Glutamatergic neuron (in vitro differentiated cells): ENCODE measurements around the gene LMAN1L. TPM values are rescaled to one million over a fixed set of nuclear protein-coding genes. Genes with fewer than 3 reads are reported as not detected.
A peak's percentile ranks its signal among the peaks of the same experiment; 100 is the strongest.

Source experiments
- DNase-seq: peaks from one replicate; pipeline ENCODE4 v3.0.0; 2022
- H3K27ac Mint-ChIP-seq: one replicate; pipeline ENCODE4 v1.8.0; 2020; ENCODE audit warnings: mild to moderate bottlenecking, mixed read lengths, inconsistent platforms; ENCODE audit not compliant: unreplicated experiment
- H3K27me3 Mint-ChIP-seq: one replicate; pipeline ENCODE4 v1.8.0; 2020; ENCODE audit warnings: mild to moderate bottlenecking, moderate library complexity, mixed read lengths, inconsistent platforms; ENCODE audit not compliant: unreplicated experiment
- H3K36me3 Mint-ChIP-seq: one replicate; pipeline ENCODE4 v1.8.0; 2020; ENCODE audit warnings: mild to moderate bottlenecking, mixed read lengths, inconsistent platforms; ENCODE audit not compliant: unreplicated experiment
- H3K4me1 Mint-ChIP-seq: one replicate; pipeline ENCODE4 v1.8.0; 2020; ENCODE audit warnings: mild to moderate bottlenecking, low read depth, mixed read lengths, inconsistent platforms; ENCODE audit not compliant: unreplicated experiment
- H3K4me3 Mint-ChIP-seq: one replicate; pipeline ENCODE4 v1.8.0; 2020; ENCODE audit warnings: mild to moderate bottlenecking, mixed read lengths, inconsistent platforms; ENCODE audit not compliant: unreplicated experiment
- H3K9me3 Mint-ChIP-seq: one replicate; pipeline ENCODE4 v1.8.0; 2020; ENCODE audit warnings: mild to moderate bottlenecking, moderate library complexity, mixed read lengths, inconsistent platforms; ENCODE audit not compliant: unreplicated experiment
- total RNA-seq: library from RNA; stranded (reverse); fragmentation: NEBNext Ultra II Directional; extraction: Animal tissue kit (Norgen Biotek cat#: 25700); gene quantifications from one replicate; pipeline ENCODE4 v1.2.1, GENCODE V29; 2021; ENCODE audit not compliant: unreplicated experiment
- TF ChIP-seq, protein P1 (sequence below): fragments of 200-600 bp; sonication (generic); IDR thresholded peaks from one replicate; pipeline ENCODE4 v1.5.0; 2021; ENCODE audit not compliant: partially characterized antibody, unreplicated experiment

The LMAN1L gene
- total RNA-seq, 1 donor from 2014 or later: not detected

DNA sequence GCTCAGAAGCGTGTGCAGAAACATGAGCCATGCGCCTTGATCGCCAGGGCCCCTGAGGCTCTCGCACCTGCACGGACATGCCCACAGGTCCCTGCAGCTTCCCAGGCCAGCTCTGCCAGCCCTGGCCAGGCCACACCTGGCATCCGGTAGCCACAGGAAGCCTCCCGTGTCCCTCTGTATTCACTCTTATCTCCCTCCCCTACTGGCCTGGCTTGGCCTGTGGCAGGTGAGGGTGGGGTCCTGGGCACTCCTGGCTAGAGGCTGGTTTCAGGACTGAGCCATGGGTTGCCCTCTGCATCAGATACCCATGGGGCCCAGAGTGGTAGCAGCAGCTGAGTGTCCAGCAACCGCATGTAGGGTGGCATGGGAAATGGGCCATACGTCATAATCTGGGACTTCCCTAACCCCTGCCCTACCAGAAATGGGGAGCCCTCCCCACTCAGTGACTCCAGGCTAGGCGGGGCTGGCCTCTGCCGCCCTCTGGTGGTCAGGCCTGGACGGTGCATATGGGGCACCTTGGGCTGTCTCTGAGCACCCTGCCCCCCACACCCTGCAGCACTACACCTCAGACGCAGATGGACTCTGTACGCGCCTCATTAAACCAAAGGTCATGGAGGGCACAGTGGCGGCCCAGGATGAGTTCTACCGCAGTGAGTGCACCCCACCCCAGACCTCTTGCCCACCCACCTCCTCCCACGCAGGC lies 12.6 kb upstream of the LMAN1L start:
- TF ChIP-seq, protein P1, sequence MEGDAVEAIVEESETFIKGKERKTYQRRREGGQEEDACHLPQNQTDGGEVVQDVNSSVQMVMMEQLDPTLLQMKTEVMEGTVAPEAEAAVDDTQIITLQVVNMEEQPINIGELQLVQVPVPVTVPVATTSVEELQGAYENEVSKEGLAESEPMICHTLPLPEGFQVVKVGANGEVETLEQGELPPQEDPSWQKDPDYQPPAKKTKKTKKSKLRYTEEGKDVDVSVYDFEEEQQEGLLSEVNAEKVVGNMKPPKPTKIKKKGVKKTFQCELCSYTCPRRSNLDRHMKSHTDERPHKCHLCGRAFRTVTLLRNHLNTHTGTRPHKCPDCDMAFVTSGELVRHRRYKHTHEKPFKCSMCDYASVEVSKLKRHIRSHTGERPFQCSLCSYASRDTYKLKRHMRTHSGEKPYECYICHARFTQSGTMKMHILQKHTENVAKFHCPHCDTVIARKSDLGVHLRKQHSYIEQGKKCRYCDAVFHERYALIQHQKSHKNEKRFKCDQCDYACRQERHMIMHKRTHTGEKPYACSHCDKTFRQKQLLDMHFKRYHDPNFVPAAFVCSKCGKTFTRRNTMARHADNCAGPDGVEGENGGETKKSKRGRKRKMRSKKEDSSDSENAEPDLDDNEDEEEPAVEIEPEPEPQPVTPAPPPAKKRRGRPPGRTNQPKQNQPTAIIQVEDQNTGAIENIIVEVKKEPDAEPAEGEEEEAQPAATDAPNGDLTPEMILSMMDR: peak; percentile 95
- DNase-seq: peak; percentile 79
- Mint-ChIP-seq H3K27ac (no peak overlapping the region), H3K27me3 (peaks cover 4% of the 10 kb centered on the region), H3K36me3 (peaks cover 6% of the 10 kb centered on the region), H3K9me3 (peaks cover 4% of the 10 kb centered on the region), H3K4me3 (no peak overlapping the region), H3K4me1 (no peaks in the 10 kb centered on the region)

DNA sequence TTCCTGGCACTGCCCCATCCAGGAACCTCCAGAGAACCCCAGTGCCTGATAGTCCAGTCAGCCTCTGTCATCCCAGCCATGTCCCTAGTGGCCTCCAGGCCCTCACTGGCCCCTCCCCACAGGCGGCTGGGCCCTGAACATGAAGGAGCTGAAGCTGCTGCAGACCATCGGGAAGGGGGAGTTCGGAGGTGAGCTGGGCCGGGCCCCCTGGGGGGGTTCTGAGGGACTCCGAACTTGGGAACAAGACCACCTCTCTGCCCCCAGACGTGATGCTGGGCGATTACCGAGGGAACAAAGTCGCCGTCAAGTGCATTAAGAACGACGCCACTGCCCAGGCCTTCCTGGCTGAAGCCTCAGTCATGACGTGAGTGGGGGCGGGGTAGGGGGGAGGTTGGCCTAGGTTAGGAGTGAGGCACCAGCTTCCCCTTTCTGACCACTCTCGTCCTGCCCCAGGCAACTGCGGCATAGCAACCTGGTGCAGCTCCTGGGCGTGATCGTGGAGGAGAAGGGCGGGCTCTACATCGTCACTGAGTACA lies 12.0 kb upstream of the LMAN1L start:
- Mint-ChIP-seq H3K9me3 (peaks cover 4% of the 10 kb centered on the region), H3K27ac (no peak overlapping the region), H3K36me3 (peaks cover 6% of the 10 kb centered on the region), H3K27me3 (peaks cover 5% of the 10 kb centered on the region), H3K4me1 (no peaks in the 10 kb centered on the region), H3K4me3 (no peak overlapping the region)
- TF ChIP-seq, protein P1: no peak
- no peak for DNase-seq

DNA sequence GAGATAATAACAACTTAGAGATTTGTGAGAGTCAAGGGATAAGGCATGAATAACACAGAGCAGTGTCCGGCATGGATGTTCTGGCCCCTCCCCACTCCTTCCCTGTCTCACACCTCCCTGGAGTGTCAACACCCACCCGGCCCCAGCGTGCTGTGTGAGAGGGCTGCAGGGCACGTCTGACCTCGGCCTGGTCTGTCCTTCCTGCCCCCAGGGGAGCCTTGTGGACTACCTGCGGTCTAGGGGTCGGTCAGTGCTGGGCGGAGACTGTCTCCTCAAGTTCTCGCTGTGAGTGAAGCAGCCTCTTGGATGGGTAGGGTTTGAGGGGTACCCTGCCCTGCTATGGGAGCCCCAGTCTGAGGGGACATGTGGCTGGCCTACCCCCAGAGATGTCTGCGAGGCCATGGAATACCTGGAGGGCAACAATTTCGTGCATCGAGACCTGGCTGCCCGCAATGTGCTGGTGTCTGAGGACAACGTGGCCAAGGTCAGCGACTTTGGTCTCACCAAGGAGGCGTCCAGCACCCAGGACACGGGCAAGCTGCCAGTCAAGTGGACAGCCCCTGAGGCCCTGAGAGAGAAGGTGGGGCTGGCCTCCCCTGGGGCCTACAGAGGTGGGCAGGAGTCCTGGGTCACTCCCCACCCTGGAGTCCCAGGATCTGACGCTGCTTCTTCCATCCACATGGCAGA lies 11.2 kb upstream of the LMAN1L start:
- Mint-ChIP-seq H3K36me3 (peaks cover 6% of the 10 kb centered on the region), H3K9me3 (peaks cover 4% of the 10 kb centered on the region), H3K27me3 (peaks cover 6% of the 10 kb centered on the region), H3K27ac (no peak overlapping the region), H3K4me3 (no peak overlapping the region), H3K4me1 (no peaks in the 10 kb centered on the region)
- DNase-seq: no peak
- TF ChIP-seq, protein P1: no peak

DNA sequence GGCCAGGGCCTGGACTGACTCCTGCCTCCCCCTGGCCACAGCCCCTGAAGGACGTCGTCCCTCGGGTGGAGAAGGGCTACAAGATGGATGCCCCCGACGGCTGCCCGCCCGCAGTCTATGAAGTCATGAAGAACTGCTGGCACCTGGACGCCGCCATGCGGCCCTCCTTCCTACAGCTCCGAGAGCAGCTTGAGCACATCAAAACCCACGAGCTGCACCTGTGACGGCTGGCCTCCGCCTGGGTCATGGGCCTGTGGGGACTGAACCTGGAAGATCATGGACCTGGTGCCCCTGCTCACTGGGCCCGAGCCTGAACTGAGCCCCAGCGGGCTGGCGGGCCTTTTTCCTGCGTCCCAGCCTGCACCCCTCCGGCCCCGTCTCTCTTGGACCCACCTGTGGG lies 10.3 kb upstream of the LMAN1L start:
- no peaks in the 10 kb centered on the region for H3K4me1 Mint-ChIP-seq
- peaks cover 6% of the 10 kb centered on the region for H3K27me3 Mint-ChIP-seq
- no peak for DNase-seq
- H3K9me3 Mint-ChIP-seq: peaks cover 4% of the 10 kb centered on the region
- H3K27ac Mint-ChIP-seq: no peak overlapping the region
- H3K36me3 Mint-ChIP-seq: peaks cover 6% of the 10 kb centered on the region
- no peak overlapping the region for H3K4me3 Mint-ChIP-seq
- TF ChIP-seq, protein P1: no peak
